HEK293T (cell line): ENCODE data around the gene ELK1.

ENCODE experiments used
- BHLHE40 ChIP-seq: fragments of 450-650 bp; IDR thresholded peaks from 2 replicates; pipeline ENCODE4 v1.6.1; 2016; ENCODE audit warnings: mild to moderate bottlenecking, moderate library complexity, borderline replicate concordance
- FOXA1 ChIP-seq: fragments of 450-650 bp; IDR thresholded peaks from 2 replicates; pipeline ENCODE4 v1.6.1; 2016; ENCODE audit warnings: mild to moderate bottlenecking
- FOXM1 ChIP-seq: fragments of 450-650 bp; IDR thresholded peaks from 2 replicates; pipeline ENCODE4 v1.6.1; 2017; ENCODE audit warnings: mild to moderate bottlenecking, borderline replicate concordance
- SP1 ChIP-seq: fragments of 450-650 bp; IDR thresholded peaks from 2 replicates; pipeline ENCODE4 v1.6.1; 2017
- SUZ12 ChIP-seq: fragments of 450-650 bp; IDR thresholded peaks from 2 replicates; pipeline ENCODE4 v1.6.1; 2016; ENCODE audit warnings: mild to moderate bottlenecking
- TARDBP ChIP-seq: fragments of 450-650 bp; IDR thresholded peaks from 2 replicates; pipeline ENCODE4 v1.6.1; 2016
- TF ChIP-seq, protein P1 (sequence below): fragments of 450-650 bp; IDR thresholded peaks from 2 replicates; pipeline ENCODE4 v1.6.1; 2016

DNA sequence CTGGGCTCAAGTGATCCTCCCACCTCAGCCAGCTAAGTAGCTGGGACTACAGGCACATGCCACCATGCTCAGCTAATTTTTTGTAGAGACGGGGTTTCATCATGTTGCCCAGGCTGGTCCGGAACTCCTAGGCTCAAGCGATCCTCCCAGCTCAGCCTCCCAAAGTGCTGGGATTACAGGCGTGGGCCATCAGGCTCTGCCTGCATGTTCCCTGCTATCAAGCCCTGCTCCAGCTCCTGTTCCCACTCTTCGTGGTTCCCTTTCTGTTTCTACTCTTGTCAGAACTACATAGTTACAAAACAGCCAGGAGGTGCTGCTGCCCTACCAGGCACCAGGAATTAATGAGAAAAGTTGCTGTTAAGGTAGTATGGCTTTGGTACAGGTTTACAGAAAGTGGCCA lies 59.4 kb downstream of the ELK1 start:
- TF ChIP-seq FOXM1 (no peak), BHLHE40 (no peak), TARDBP (no peak), SP1 (no peak), FOXA1 (no peak), SUZ12 (no peak)
- TF ChIP-seq, protein P1, sequence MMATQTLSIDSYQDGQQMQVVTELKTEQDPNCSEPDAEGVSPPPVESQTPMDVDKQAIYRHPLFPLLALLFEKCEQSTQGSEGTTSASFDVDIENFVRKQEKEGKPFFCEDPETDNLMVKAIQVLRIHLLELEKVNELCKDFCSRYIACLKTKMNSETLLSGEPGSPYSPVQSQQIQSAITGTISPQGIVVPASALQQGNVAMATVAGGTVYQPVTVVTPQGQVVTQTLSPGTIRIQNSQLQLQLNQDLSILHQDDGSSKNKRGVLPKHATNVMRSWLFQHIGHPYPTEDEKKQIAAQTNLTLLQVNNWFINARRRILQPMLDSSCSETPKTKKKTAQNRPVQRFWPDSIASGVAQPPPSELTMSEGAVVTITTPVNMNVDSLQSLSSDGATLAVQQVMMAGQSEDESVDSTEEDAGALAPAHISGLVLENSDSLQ = no peak
